ENCODE results near the gene TTC19.

TTC19 gene

DNA sequence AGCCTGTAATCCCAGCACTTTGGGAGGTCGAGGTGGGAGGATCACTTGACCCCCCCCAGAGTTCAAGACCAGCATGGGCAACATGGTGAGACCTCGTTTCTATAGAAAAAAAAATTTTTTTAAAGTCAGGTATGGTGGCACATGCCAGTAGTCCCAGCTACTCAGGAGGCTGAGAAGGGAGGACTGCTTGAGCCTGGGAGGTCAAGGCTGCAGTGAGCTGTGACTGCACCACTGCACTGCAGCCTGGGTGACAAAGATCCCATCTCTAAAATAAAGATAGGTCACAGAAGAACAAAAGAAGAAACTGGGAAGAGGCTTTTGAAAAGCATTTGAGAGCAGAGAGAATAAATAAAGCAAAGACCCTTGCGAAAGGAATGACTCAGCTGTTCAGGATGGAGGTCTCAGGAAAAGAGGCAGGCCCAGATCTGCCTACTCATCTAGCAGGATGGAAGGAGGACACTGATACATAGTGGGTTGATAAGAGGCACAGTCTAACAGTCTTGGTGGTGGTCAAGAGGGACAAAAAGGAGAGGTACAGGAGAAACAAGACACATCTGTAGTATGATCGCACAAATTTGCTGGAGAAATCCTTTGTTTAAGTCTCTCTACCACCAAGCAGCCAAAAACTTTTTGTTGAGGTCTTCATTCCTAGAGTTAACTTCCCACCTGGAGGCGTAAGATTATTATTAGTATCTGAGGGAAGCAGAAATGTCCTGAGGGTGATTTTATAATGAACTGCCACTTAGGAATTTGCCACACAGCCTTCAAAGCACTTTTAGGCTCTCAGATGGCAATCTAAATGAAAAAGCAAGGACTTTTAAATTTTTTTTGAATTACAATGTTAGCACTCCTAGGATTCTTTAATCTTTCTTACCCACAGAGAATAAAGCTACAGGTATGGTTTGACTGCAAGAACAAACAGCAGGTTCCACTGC, 17.7 kb upstream of the TTC19 start:
- H3K4me1 ChIP-seq (ENCODE audit: insufficient read depth, low read length, poor library complexity, severe bottlenecking): peaks cover 12% of the 10 kb centered on the region

DNA sequence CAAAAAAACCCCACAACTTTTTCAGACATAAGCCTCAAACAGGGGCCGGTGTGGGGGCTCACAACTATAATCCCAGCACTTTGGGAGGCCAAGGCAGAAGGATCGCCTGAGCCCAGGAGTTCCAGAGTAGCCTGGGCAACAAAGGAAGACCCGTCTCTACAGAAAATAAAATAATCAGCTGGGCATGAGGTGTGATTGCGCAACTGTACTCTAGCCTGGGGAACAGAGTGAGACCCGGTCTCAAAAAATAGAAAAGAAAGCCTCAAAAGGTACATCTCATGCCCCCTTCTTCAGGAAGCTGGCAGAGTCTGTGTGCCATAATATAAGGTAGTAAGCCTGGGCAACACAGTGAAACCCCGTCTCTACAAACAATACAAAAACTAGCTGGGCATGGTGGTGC, 3.3 kb upstream of the TTC19 start:
- H3K9me2 ChIP-seq (replicated peaks; ENCODE audit: low read depth, low read length): no peaks in the 10 kb centered on the region
- no peak overlapping the region for H3K4me2 ChIP-seq (ENCODE audit: low read depth, low read length, poor library complexity, severe bottlenecking)
- peaks cover 14% of the 10 kb centered on the region for H3K79me2 ChIP-seq (ENCODE audit: insufficient read depth, low read length)
- no peak overlapping the region for H3K9ac ChIP-seq (ENCODE audit: low read depth, low read length, poor library complexity, severe bottlenecking)
- H3K27me3 ChIP-seq (ENCODE audit: insufficient read depth, low read length, poor library complexity, severe bottlenecking): no peaks in the 10 kb centered on the region
- peaks cover 13% of the 10 kb centered on the region for H4K20me1 ChIP-seq (ENCODE audit: insufficient read depth, low read length, poor library complexity, severe bottlenecking)
- H3K9me3 ChIP-seq (ENCODE audit: insufficient read depth, low read depth, low read length): no peaks in the 10 kb centered on the region
- TF ChIP-seq EZH2phosphoT487 (IDR thresholded peaks at IDR 0.05; ENCODE audit: borderline replicate concordance): no peak
- TF ChIP-seq, protein P1, sequence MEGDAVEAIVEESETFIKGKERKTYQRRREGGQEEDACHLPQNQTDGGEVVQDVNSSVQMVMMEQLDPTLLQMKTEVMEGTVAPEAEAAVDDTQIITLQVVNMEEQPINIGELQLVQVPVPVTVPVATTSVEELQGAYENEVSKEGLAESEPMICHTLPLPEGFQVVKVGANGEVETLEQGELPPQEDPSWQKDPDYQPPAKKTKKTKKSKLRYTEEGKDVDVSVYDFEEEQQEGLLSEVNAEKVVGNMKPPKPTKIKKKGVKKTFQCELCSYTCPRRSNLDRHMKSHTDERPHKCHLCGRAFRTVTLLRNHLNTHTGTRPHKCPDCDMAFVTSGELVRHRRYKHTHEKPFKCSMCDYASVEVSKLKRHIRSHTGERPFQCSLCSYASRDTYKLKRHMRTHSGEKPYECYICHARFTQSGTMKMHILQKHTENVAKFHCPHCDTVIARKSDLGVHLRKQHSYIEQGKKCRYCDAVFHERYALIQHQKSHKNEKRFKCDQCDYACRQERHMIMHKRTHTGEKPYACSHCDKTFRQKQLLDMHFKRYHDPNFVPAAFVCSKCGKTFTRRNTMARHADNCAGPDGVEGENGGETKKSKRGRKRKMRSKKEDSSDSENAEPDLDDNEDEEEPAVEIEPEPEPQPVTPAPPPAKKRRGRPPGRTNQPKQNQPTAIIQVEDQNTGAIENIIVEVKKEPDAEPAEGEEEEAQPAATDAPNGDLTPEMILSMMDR (conservative IDR thresholded peaks at IDR 0.05; ENCODE audit: low read length): no peak
- peaks cover 13% of the 10 kb centered on the region for H3K4me1 ChIP-seq (ENCODE audit: insufficient read depth, low read length, poor library complexity, severe bottlenecking)
- H2AFZ ChIP-seq (ENCODE audit: low read length): no peak overlapping the region
- H3F3A ChIP-seq (ENCODE audit: low read depth): peaks cover 5% of the 10 kb centered on the region; the same call in 1 of the 2 replicates
- H3K36me3 ChIP-seq (ENCODE audit: insufficient read depth, low read length): no peaks in the 10 kb centered on the region
- H3K4me3 ChIP-seq (ENCODE audit: low read length, poor library complexity, severe bottlenecking): no peak overlapping the region

More for the DNA sequence above, 17.7 kb upstream of the TTC19 start:
- Histone ChIP-seq H2AFZ (ENCODE audit: low read length) (no peak overlapping the region), H3K4me2 (ENCODE audit: low read depth, low read length, poor library complexity, severe bottlenecking) (no peak overlapping the region), H3K27me3 (ENCODE audit: insufficient read depth, low read length, poor library complexity, severe bottlenecking) (no peaks in the 10 kb centered on the region), H3K36me3 (ENCODE audit: insufficient read depth, low read length) (no peaks in the 10 kb centered on the region), H3K79me2 (ENCODE audit: insufficient read depth, low read length) (no peaks in the 10 kb centered on the region), H3K9ac (ENCODE audit: low read depth, low read length, poor library complexity, severe bottlenecking) (no peak overlapping the region), H3K4me3 (ENCODE audit: low read length, poor library complexity, severe bottlenecking) (no peak overlapping the region), H4K20me1 (ENCODE audit: insufficient read depth, low read length, poor library complexity, severe bottlenecking) (no peaks in the 10 kb centered on the region), H3K9me2 (replicated peaks; ENCODE audit: low read depth, low read length) (no peaks in the 10 kb centered on the region), H3F3A (ENCODE audit: low read depth) (no peaks in the 10 kb centered on the region), H3K9me3 (ENCODE audit: insufficient read depth, low read depth, low read length) (no peaks in the 10 kb centered on the region)
- TF ChIP-seq, protein P1 (conservative IDR thresholded peaks at IDR 0.05; ENCODE audit: low read length): no peak
- no peak for TF ChIP-seq EZH2phosphoT487 (IDR thresholded peaks at IDR 0.05; ENCODE audit: borderline replicate concordance)

DNA sequence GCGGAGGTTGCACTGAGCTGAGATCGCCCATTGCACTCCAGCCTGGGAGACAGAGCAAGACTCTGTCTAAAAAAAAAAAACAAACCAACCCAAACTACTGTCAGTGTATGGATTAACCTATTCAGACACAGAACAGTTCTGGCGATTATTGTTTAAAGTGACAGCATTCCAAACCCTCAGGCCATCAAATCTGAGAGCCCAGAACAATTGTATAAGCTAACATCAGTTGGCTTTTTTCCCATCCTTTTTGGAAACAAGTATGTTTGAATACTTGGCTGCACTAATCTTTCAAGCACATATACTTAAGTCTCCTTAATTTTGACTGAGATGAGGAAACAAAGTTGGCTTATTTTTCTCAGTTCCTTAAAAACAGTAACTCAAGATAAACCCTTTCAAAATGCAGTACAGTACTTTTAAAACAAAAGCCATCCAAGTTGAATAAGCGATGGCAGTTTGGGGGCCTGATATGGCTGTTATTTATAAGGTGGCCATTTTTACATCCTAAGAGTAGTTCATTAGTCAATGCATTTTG, 1.5 kb upstream of the TTC19 start:
- peak overlapping the region; percentile 74 for H3K4me2 ChIP-seq (ENCODE audit: low read depth, low read length, poor library complexity, severe bottlenecking)
- H3K4me3 ChIP-seq (ENCODE audit: low read length, poor library complexity, severe bottlenecking): peak overlapping the region; percentile 98

More for the DNA sequence above, 1.5 kb upstream of the TTC19 start:
- Histone ChIP-seq H3K4me1 (ENCODE audit: insufficient read depth, low read length, poor library complexity, severe bottlenecking) (peaks cover 26% of the 10 kb centered on the region), H2AFZ (ENCODE audit: low read length) (no peak overlapping the region), H3K36me3 (ENCODE audit: insufficient read depth, low read length) (peaks cover 10% of the 10 kb centered on the region; the same call in 1 of the 2 replicates), H3K9me3 (ENCODE audit: insufficient read depth, low read depth, low read length) (no peaks in the 10 kb centered on the region), H3K9ac (ENCODE audit: low read depth, low read length, poor library complexity, severe bottlenecking) (no peak overlapping the region), H3K79me2 (ENCODE audit: insufficient read depth, low read length) (peaks cover 32% of the 10 kb centered on the region), H3K27me3 (ENCODE audit: insufficient read depth, low read length, poor library complexity, severe bottlenecking) (no peaks in the 10 kb centered on the region), H3K9me2 (replicated peaks; ENCODE audit: low read depth, low read length) (no peaks in the 10 kb centered on the region), H4K20me1 (ENCODE audit: insufficient read depth, low read length, poor library complexity, severe bottlenecking) (peaks cover 16% of the 10 kb centered on the region), H3F3A (ENCODE audit: low read depth) (peaks cover 5% of the 10 kb centered on the region; the same call in 1 of the 2 replicates)
- TF ChIP-seq, protein P1 (conservative IDR thresholded peaks at IDR 0.05; ENCODE audit: low read length): no peak
- no peak for TF ChIP-seq EZH2phosphoT487 (IDR thresholded peaks at IDR 0.05; ENCODE audit: borderline replicate concordance)

Data from Loucy (cell line).